NCI-H526 treated with DMSO at 0.1 percent for 48 hours (cell line): ENCODE results near the gene TAOK3.
"Not testable (repeated sequence)": the region's sequence is repeated elsewhere in the genome, so short reads cannot be mapped to it uniquely, and the experiment has no call there.

Experiments
- DNase-seq: peaks from one replicate; lab custom pipeline; 2025; lab: John Stamatoyannopoulos, UW

Gene TAOK3

GRCh38 chr12:118373616-118374015, 909 bp upstream of the TAOK3 start:
- DNase-seq: no peak

- no peak for DNase-seq
These were observed 1.1 kb downstream of the TAOK3 start for GRCh38 chr12:118371321-118372282.

- no peak for DNase-seq
These were observed 2.1 kb downstream of the TAOK3 start for GRCh38 chr12:118370601-118371000.

- DNase-seq: no peak
These were observed 3.9 kb downstream of the TAOK3 start for GRCh38 chr12:118368821-118369220.

GRCh38 chr12:118361889-118362288, 10.8 kb downstream of the TAOK3 start:
- no peak for DNase-seq

- no peak for DNase-seq
These were observed 11.7 kb downstream of the TAOK3 start for GRCh38 chr12:118361092-118361404.

- DNase-seq: no peak
These were observed 13.2 kb downstream of the TAOK3 start for GRCh38 chr12:118359541-118359915.

GRCh38 chr12:118358612-118359540, 13.8 kb downstream of the TAOK3 start:
- DNase-seq: no peak

- DNase-seq: no peak
These were observed 14.7 kb downstream of the TAOK3 start for GRCh38 chr12:118358008-118358359.

- no peak for DNase-seq
These were observed 15.3 kb downstream of the TAOK3 start for GRCh38 chr12:118357257-118358007.

- DNase-seq: no peak
These were observed 15.9 kb downstream of the TAOK3 start for GRCh38 chr12:118356809-118357256.

GRCh38 chr12:118355843-118356242, 16.9 kb downstream of the TAOK3 start:
- no peak for DNase-seq

GRCh38 chr12:118354903-118355302, 17.8 kb downstream of the TAOK3 start:
- no peak for DNase-seq

GRCh38 chr12:118354503-118354902, 18.2 kb downstream of the TAOK3 start:
- not testable (repeated sequence) for DNase-seq

GRCh38 chr12:118353721-118354120, 19.0 kb downstream of the TAOK3 start:
- DNase-seq: no peak

- DNase-seq: no peak
These were observed 21.7 kb downstream of the TAOK3 start for GRCh38 chr12:118350908-118351559.

- DNase-seq: no peak
These were observed 24.8 kb downstream of the TAOK3 start for GRCh38 chr12:118347916-118348315.

- DNase-seq: no peak
These were observed 25.8 kb downstream of the TAOK3 start for GRCh38 chr12:118346895-118347294.

GRCh38 chr12:118345355-118345754, 27.4 kb downstream of the TAOK3 start:
- DNase-seq: no peak

GRCh38 chr12:118344829-118345228, 27.9 kb downstream of the TAOK3 start:
- DNase-seq: no peak

GRCh38 chr12:118342090-118342489, 30.6 kb downstream of the TAOK3 start:
- DNase-seq: no peak
